Measurements from ENCODE around the gene UGGT1. TPM values are rescaled to one million over a fixed set of nuclear protein-coding genes. Genes with fewer than 3 reads are reported as not detected.

Gene UGGT1
- total and polyA plus RNA-seq, 8 donors = 33.1 to 72.0 (median 36.3) TPM

- no peak overlapping the region for H3K4me3 ChIP-seq
- peaks cover 0 to 95% of the 10 kb centered on the region in 2 donors for H3K36me3 ChIP-seq
- no peak for TF ChIP-seq CTCF (IDR thresholded peaks at IDR 0.05)
- intact Hi-C loops (cut with DNase I) = no loop called here
- no peak overlapping the region for H3K27ac ChIP-seq
- no peaks in the 10 kb centered on the region for H3K27me3 ChIP-seq
- no peaks in the 10 kb centered on the region for H3K4me1 ChIP-seq
- ATAC-seq = no peak
- no peak for DNase-seq
- H3K9me3 ChIP-seq = no peaks in the 10 kb centered on the region
Observed at GRCh38 chr2:128115921-128116623, 25.1 kb downstream of the UGGT1 start.

- DNase-seq = no peak
- no peak overlapping the region for H3K27ac ChIP-seq
- H3K4me1 ChIP-seq = no peaks in the 10 kb centered on the region
- H3K4me3 ChIP-seq = no peak overlapping the region
- intact Hi-C loops (cut with DNase I) = no loop called here
- peaks cover 0 to 98% of the 10 kb centered on the region in 2 donors for H3K36me3 ChIP-seq
- H3K27me3 ChIP-seq = no peaks in the 10 kb centered on the region
- no peaks in the 10 kb centered on the region for H3K9me3 ChIP-seq
- no peak for TF ChIP-seq CTCF (IDR thresholded peaks at IDR 0.05)
- ATAC-seq = no peak
Observed at GRCh38 chr2:128134573-128134972, 43.6 kb downstream of the UGGT1 start.

- TF ChIP-seq CTCF (IDR thresholded peaks at IDR 0.05) = no peak
- H3K4me3 ChIP-seq = no peak overlapping the region
- no peak for ATAC-seq
- no peaks in the 10 kb centered on the region for H3K9me3 ChIP-seq
- no peaks in the 10 kb centered on the region for H3K4me1 ChIP-seq
- H3K27me3 ChIP-seq = no peaks in the 10 kb centered on the region
- no peak overlapping the region for H3K27ac ChIP-seq
- intact Hi-C loops (cut with DNase I) = no loop called here
- H3K36me3 ChIP-seq = peaks cover 0 to 98% of the 10 kb centered on the region in 2 donors
- no peak for DNase-seq
Observed at GRCh38 chr2:128137094-128137616, 46.2 kb downstream of the UGGT1 start.

GRCh38 chr2:128139624-128140023 is 48.6 kb downstream of the UGGT1 start:
- H3K4me1 ChIP-seq = no peaks in the 10 kb centered on the region
- peaks cover 0 to 93% of the 10 kb centered on the region in 2 donors for H3K36me3 ChIP-seq
- no peaks in the 10 kb centered on the region for H3K9me3 ChIP-seq
- no peak for TF ChIP-seq CTCF (IDR thresholded peaks at IDR 0.05)
- H3K27ac ChIP-seq = no peak overlapping the region
- intact Hi-C loops (cut with DNase I) = no loop called here
- no peak for ATAC-seq
- no peaks in the 10 kb centered on the region for H3K27me3 ChIP-seq
- H3K4me3 ChIP-seq = no peak overlapping the region
- no peak for DNase-seq

- intact Hi-C loops (cut with DNase I) = no loop called here
- H3K27ac ChIP-seq = no peak overlapping the region
- H3K4me1 ChIP-seq = no peaks in the 10 kb centered on the region
- no peak for DNase-seq
- no peak for TF ChIP-seq CTCF (IDR thresholded peaks at IDR 0.05)
- H3K36me3 ChIP-seq = peaks cover 0 to 86% of the 10 kb centered on the region in 2 donors
- H3K27me3 ChIP-seq = no peaks in the 10 kb centered on the region
- no peaks in the 10 kb centered on the region for H3K9me3 ChIP-seq
- ATAC-seq = no peak
- H3K4me3 ChIP-seq = no peak overlapping the region
Observed at GRCh38 chr2:128145651-128146050, 54.7 kb downstream of the UGGT1 start.
